ENCODE results near the gene CASZ1.

- no peak for TF ChIP-seq CTCF (IDR thresholded peaks at IDR 0.05)
- TF ChIP-seq EP300 (IDR thresholded peaks at IDR 0.05), result no peak
- TF ChIP-seq POLR2A (IDR thresholded peaks at IDR 0.05), result no peak
Measured at GRCh38 chr1:10760566-10761502, 35.6 kb downstream of the CASZ1 start.
